ENCODE results near the gene CBX7.

DNA sequence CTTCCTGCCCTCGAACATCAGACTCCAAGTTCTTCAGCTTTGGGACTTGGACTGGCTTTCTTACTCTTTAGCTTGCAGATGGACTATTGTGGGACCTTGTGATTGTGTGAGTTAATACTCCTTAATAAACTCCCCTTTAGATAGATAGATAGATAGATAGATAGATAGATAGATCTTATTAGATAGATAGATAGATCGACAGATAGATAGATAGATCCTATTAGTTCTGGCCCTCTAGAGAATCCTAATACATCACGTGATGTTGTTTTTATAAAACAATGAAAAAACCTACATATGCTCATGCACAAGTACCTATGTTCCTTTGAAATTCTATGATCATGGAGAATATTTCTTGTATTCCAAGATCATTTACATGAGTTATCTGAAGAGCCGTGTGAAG, 31.5 kb downstream of the CBX7 start:
- TF ChIP-seq CTCF (conservative IDR thresholded peaks at IDR 0.05 in 1 of 2, IDR thresholded peaks at IDR 0.05 in 1 of 2; ENCODE audit: low read depth in 1 of 2, low read length in 2 of 2) = no peak
- TF ChIP-seq EZH2 (IDR thresholded peaks at IDR 0.05; ENCODE audit: low read length, missing control alignments) = no peak
